Pancreas (tissue), 10 donors: ENCODE results near the gene EDAR. TPM values are rescaled to one million over a fixed set of nuclear protein-coding genes. Genes with fewer than 3 reads are reported as not detected.

ENCODE experiments used
- ATAC-seq, 4 donors: fragments of 200-7000 bp; cut with Tn5 transposase; one replicate each; pipeline versions ENCODE4 v1.8.0 to v1.9.1; 2020; ENCODE audit warnings: mild to moderate bottlenecking in 4 of 4, moderate library complexity in 4 of 4
- DNase-seq, 6 donors: peaks; one replicate each; pipeline ENCODE4 v3.0.0-alpha.2; 2020
- FAIRE-seq: peaks from 2 replicates; lab custom pipeline; 2012; peaks lifted over from hg19 to GRCh38; lab: Jason Lieb, UNC
- H3K27ac ChIP-seq, 4 donors: fragments of 200-600 bp; sonication (generic); 1 replicate in 3 of 4; 2 replicates in 1 of 4; pipeline versions ENCODE4 v1.5.0 to v1.8.0; 2020
- H3K27me3 ChIP-seq, 4 donors: fragments of 200-600 bp; one replicate each; pipeline ENCODE4 v1.8.0; 2021
- H3K36me3 ChIP-seq, 3 donors: fragments of 200-600 bp; sonication (generic) in 1 of 3; one replicate each; pipeline versions ENCODE4 v1.5.0 to v1.8.0; 2020 to 2021
- H3K4me1 ChIP-seq, 3 donors: fragments of 200-600 bp; one replicate each; pipeline ENCODE4 v1.8.0; 2021
- H3K4me3 ChIP-seq, 4 donors: fragments of 200-600 bp; sonication (generic) in 2 of 4; one replicate each; pipeline versions ENCODE4 v1.5.0 to v1.8.0; 2020 to 2021
- H3K9me3 ChIP-seq, 4 donors: fragments of 200-600 bp; one replicate each; pipeline ENCODE4 v1.8.0; 2021
- WGBS, 2 donors: extraction: QIAGEN DNeasy Blood & Tissue Kit; methylation state at CpG; one replicate each; pipeline ENCODE4 v1.1.7; 2013; 5-methylcytosine and 5-hydroxymethylcytosine counted together
- intact Hi-C, 3 donors: fragments of 100-400 bp; cut with DNase I; formaldehyde crosslinking; loops; one replicate each; pipeline versions ENCODE4 v1.11.1 to v1.14.2; 2022
- polyA plus RNA-seq, 2 donors: library from polyadenylated mRNA; stranded (reverse); fragments of 200-250 nt; gene quantifications; one replicate each; pipeline ENCODE4 v1.2.3, GENCODE V29; 2013
- total RNA-seq, 6 donors: library from RNA; stranded (reverse); fragmentation: NEBNext Ultra II Directional in 4 of 6; extraction: Animal tissue kit (Norgen Biotek cat#: 25700) in 4 of 6; gene quantifications; one replicate each; pipeline versions ENCODE4 v1.2.1 to v1.2.4, GENCODE V29; 2021 to 2023
- TF ChIP-seq, protein P1 (sequence below), 4 donors: fragments of 200-600 bp; sonication (generic) in 3 of 4; IDR thresholded peaks; one replicate each; pipeline versions ENCODE4 v1.5.0 to v1.8.0; 2021; ENCODE audit warnings: antibody characterized with exemption in 4 of 4
- donor health status: healthy with polysubstance abuse.
- donor health status: DM: no; HTN: no; CAD: no; lungs with moderate emphysema.
- donor health status: DM: no; HTN: no; CAD: no.
- donor health status: control.
- donor health status: control.
- donor health status: Bipolar disorder and iron deficiency.
- donor health status: DM: yes; HTN: yes; CAD: no.
- donor health status: DM: no; HTN: no; CAD: no.
- donor health status: DM: no; HTN: no; CAD: no.
- donor health status: DM: yes; HTN: yes; CAD: no.

Gene EDAR
- total and polyA plus RNA-seq, 8 donors: 0.05 to 0.41 (median 0.12) TPM

DNA sequence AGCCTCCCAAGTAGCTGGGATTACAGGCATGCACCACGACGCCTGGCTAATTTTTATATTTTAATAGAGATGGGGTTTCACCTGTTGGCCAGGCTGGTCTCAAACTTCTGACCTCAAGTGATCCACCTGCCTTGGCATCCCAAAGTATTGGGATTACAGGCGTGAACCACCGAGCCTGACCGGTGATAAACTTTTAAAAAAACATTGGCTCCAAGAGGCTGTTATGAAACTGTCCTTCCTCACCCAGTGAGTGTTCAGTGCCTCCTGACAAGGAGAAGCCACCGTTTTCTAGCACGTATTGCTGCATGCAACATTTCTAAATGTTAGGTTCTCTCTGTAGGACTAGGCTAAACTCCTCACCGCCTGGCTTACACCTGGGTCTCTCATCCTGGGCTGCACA, 63.3 kb downstream of the EDAR start:
- Histone ChIP-seq H3K9me3 (no peaks in the 10 kb centered on the region), H3K4me3 (no peak overlapping the region), H3K4me1 (no peaks in the 10 kb centered on the region), H3K27ac (no peak overlapping the region), H3K36me3 (no peaks in the 10 kb centered on the region), H3K27me3 (no peaks in the 10 kb centered on the region)
- 67 to 74% methylated on average over 8 of the region's 8 CpGs for WGBS, 2 donors
- FAIRE-seq: no peak
- intact Hi-C loops: no loop called here
- peak in 1 of 6 donors; percentile 9 for DNase-seq
- no peak for ATAC-seq
- TF ChIP-seq, protein P1, sequence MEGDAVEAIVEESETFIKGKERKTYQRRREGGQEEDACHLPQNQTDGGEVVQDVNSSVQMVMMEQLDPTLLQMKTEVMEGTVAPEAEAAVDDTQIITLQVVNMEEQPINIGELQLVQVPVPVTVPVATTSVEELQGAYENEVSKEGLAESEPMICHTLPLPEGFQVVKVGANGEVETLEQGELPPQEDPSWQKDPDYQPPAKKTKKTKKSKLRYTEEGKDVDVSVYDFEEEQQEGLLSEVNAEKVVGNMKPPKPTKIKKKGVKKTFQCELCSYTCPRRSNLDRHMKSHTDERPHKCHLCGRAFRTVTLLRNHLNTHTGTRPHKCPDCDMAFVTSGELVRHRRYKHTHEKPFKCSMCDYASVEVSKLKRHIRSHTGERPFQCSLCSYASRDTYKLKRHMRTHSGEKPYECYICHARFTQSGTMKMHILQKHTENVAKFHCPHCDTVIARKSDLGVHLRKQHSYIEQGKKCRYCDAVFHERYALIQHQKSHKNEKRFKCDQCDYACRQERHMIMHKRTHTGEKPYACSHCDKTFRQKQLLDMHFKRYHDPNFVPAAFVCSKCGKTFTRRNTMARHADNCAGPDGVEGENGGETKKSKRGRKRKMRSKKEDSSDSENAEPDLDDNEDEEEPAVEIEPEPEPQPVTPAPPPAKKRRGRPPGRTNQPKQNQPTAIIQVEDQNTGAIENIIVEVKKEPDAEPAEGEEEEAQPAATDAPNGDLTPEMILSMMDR (IDR thresholded peaks at IDR 0.05): no peak

DNA sequence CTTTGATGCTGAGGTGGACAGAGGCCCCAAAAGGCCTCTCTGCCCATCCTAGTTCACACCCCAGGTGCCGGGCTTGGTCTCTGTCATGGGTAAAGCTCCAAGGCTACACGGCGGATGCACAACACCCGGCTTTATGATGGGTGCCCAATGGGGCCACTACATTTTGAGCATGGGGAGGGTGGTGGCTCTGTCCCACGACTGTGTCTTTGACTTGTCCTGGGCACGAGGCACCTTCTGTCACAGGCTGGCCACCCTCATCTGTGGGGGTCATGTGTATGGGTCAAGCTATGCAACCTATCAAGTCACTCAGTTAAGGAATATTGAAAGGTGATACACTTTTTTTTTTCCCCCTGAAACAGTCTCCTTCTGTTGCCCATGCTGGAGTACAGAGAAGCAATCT, 63.7 kb downstream of the EDAR start:
- Histone ChIP-seq H3K36me3 (no peaks in the 10 kb centered on the region), H3K27me3 (no peaks in the 10 kb centered on the region), H3K27ac (no peak overlapping the region), H3K4me3 (no peak overlapping the region), H3K9me3 (no peaks in the 10 kb centered on the region), H3K4me1 (no peaks in the 10 kb centered on the region)
- 73 to 89% methylated on average over 6 of the region's 6 CpGs for WGBS, 2 donors
- peak in 1 of 6 donors; percentile 38 for DNase-seq
- intact Hi-C loops: no loop called here
- FAIRE-seq: no peak
- ATAC-seq: no peak
- TF ChIP-seq, protein P1 (IDR thresholded peaks at IDR 0.05): no peak

DNA sequence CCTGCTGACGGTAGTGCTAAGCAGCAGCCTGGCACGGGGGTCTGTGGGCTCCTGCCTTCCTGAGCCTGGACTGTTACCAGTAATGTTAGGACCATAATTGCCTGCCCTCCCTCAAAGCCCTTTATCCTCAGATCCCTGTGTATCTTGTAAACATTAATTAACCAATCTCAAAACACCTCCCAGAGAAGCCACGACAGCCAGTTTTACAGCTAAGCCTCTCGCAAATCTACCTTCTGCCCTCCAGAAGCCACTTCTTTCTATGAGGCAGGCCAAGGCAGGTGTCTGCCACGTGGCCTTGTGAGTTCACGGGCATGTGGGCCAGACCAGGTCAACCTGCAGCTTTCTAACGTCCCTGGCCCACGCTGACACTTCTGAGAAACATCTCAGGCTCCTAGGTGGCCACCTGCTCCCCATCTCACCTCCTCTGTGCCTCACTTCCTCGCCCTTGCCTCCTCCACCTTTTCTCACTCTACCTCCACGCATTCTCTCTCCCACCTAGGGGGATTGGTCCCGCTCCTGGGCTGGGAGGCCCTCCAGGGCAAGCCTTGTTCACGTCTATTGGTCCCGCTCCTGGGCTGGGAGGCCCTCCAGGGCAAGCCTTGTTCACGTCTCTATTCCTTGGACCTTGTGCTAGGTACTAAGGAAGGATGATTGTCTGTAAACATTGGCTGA, 64.3 kb downstream of the EDAR start:
- H3K4me3 ChIP-seq: no peak overlapping the region
- H3K36me3 ChIP-seq: no peaks in the 10 kb centered on the region
- 68 to 71% methylated on average over 14 of the region's 14 CpGs for WGBS, 2 donors
- FAIRE-seq: no peak
- ATAC-seq: no peak
- TF ChIP-seq, protein P1 (IDR thresholded peaks at IDR 0.05): no peak
- H3K27me3 ChIP-seq: no peaks in the 10 kb centered on the region
- no peaks in the 10 kb centered on the region for H3K4me1 ChIP-seq
- no peaks in the 10 kb centered on the region for H3K9me3 ChIP-seq
- H3K27ac ChIP-seq: no peak overlapping the region
- DNase-seq: peak in 1 of 6 donors; percentile 36
- intact Hi-C loops: no loop called here

DNA sequence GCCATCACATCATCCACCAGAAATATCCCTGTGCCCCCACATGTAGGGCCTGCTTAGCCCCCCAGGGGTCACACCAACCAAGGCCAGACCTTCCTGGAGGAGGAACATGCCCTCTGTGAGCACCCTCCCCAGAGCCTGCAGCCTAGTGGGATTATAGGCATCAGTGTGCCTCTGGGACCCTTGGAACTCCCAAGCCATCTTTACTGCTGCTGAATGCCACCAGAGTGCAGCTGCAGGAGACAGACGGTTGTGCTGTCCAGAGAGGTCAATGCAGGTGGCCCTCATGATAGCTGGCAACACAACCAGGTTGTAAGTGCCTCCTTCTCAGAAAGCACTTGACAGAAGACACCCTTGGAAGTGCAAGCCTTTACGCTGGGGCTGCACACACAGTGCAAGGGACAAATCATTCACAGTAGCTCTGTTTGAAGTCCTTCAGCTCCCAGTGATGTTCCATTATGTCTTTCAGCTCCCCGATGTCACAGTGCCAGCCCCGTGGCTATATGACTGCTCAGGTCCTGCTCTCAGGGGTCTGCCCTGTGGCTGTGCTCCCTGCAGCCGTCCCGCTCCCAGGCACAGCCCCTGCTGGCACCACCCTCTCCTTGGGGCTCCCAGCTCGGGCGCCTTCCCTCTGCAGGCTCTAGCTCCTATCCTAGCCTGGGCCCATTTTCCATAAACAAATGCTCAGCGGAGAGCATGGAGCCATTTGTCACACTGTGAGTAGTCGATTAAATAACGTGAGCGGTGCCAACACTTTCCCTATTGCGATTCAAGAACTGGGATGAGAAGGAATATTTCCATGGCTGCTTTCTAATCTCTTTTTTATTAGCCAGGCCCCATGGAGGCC, 65.1 kb downstream of the EDAR start:
- FAIRE-seq: no peak
- H3K4me3 ChIP-seq: no peak overlapping the region
- no peaks in the 10 kb centered on the region for H3K36me3 ChIP-seq
- no peaks in the 10 kb centered on the region for H3K4me1 ChIP-seq
- H3K27ac ChIP-seq: no peak overlapping the region
- intact Hi-C loops: no loop called here
- H3K9me3 ChIP-seq: no peaks in the 10 kb centered on the region
- TF ChIP-seq, protein P1 (IDR thresholded peaks at IDR 0.05): no peak
- no peaks in the 10 kb centered on the region for H3K27me3 ChIP-seq
- DNase-seq: peak in 2 of 6 donors; percentile 21 to 35
- ATAC-seq: no peak
- WGBS, 2 donors: 76 to 86% methylated on average over 13 of the region's 13 CpGs
